ENCODE results near the gene TMEM176B.

TMEM176B gene

GRCh38 chr7:150756166-150756565, 44.0 kb downstream of the TMEM176B start:
- Histone ChIP-seq H2BK120ac (ENCODE audit: low read depth, low read length) (no peak overlapping the region), H3K79me1 (ENCODE audit: low read length) (no peaks in the 10 kb centered on the region), H3K56ac (ENCODE audit: low read length) (no peak overlapping the region), H3K27ac (ENCODE audit: low read depth, low read length) (no peak overlapping the region), H2AK5ac (ENCODE audit: low read length) (no peak overlapping the region), H4K5ac (ENCODE audit: low read length) (no peak overlapping the region), H3K27me3 (ENCODE audit: insufficient read depth, low read length, poor library complexity) (no peaks in the 10 kb centered on the region), H3K4me1 (ENCODE audit: control insufficient read depth, low read depth, low read length) (no peaks in the 10 kb centered on the region), H2BK5ac (ENCODE audit: low read length) (no peak overlapping the region), H3K23ac (ENCODE audit: low read length) (no peak overlapping the region), H3K4me2 (ENCODE audit: low read length) (no peak overlapping the region), H3K4ac (ENCODE audit: low read depth, low read length) (no peak overlapping the region), H3K79me2 (ENCODE audit: control insufficient read depth, insufficient read depth, low read length) (no peaks in the 10 kb centered on the region), H3K4me3 (ENCODE audit: low read length) (no peak overlapping the region), H3K9ac (ENCODE audit: low read length) (no peak overlapping the region), H4K8ac (ENCODE audit: low read depth, low read length) (no peak overlapping the region), H3K18ac (ENCODE audit: low read length) (no peak overlapping the region), H3K36me3 (ENCODE audit: control insufficient read depth, insufficient read depth, low read length) (no peaks in the 10 kb centered on the region), H2BK15ac (replicated peaks; ENCODE audit: low read depth) (no peak overlapping the region)
- no peak for DNase-seq
- WGBS (ENCODE audit: extremely low coverage, insufficient coverage, low lambda C conversion rate) = no CpG with 5 or more reads among the region's 3 CpGs

- no peak overlapping the region for H3K18ac ChIP-seq (ENCODE audit: low read length)
- no CpG with 5 or more reads among the region's 4 CpGs for WGBS (ENCODE audit: extremely low coverage, insufficient coverage, low lambda C conversion rate)
- H3K79me2 ChIP-seq (ENCODE audit: control insufficient read depth, insufficient read depth, low read length) = no peaks in the 10 kb centered on the region
- no peak for DNase-seq
- H2BK5ac ChIP-seq (ENCODE audit: low read length) = no peak overlapping the region
- H3K27me3 ChIP-seq (ENCODE audit: insufficient read depth, low read length, poor library complexity) = no peaks in the 10 kb centered on the region
- H2AK5ac ChIP-seq (ENCODE audit: low read length) = no peak overlapping the region
- H3K4me1 ChIP-seq (ENCODE audit: control insufficient read depth, low read depth, low read length) = no peaks in the 10 kb centered on the region
- no peak overlapping the region for H3K23ac ChIP-seq (ENCODE audit: low read length)
- no peaks in the 10 kb centered on the region for H3K36me3 ChIP-seq (ENCODE audit: control insufficient read depth, insufficient read depth, low read length)
- H2BK120ac ChIP-seq (ENCODE audit: low read depth, low read length) = no peak overlapping the region
- no peak overlapping the region for H3K4me3 ChIP-seq (ENCODE audit: low read length)
- no peaks in the 10 kb centered on the region for H3K79me1 ChIP-seq (ENCODE audit: low read length)
- H3K4me2 ChIP-seq (ENCODE audit: low read length) = no peak overlapping the region
- H4K8ac ChIP-seq (ENCODE audit: low read depth, low read length) = no peak overlapping the region
- no peak overlapping the region for H3K4ac ChIP-seq (ENCODE audit: low read depth, low read length)
- no peak overlapping the region for H3K9ac ChIP-seq (ENCODE audit: low read length)
- no peak overlapping the region for H3K56ac ChIP-seq (ENCODE audit: low read length)
- H3K27ac ChIP-seq (ENCODE audit: low read depth, low read length) = no peak overlapping the region
- H4K5ac ChIP-seq (ENCODE audit: low read length) = no peak overlapping the region
- no peak overlapping the region for H2BK15ac ChIP-seq (replicated peaks; ENCODE audit: low read depth)
These were observed 44.6 kb downstream of the TMEM176B start for GRCh38 chr7:150755473-150756099.

GRCh38 chr7:150754951-150755350, 45.2 kb downstream of the TMEM176B start:
- H3K4ac ChIP-seq (ENCODE audit: low read depth, low read length) = no peak overlapping the region

GRCh38 chr7:150753826-150754603, 46.1 kb downstream of the TMEM176B start:
- no peak overlapping the region for H2BK5ac ChIP-seq (ENCODE audit: low read length)
- no peaks in the 10 kb centered on the region for H3K79me1 ChIP-seq (ENCODE audit: low read length)
- H3K4me1 ChIP-seq (ENCODE audit: control insufficient read depth, low read depth, low read length) = no peaks in the 10 kb centered on the region
- DNase-seq = peak; percentile 48
- H3K9ac ChIP-seq (ENCODE audit: low read length) = no peak overlapping the region
- no peak overlapping the region for H4K5ac ChIP-seq (ENCODE audit: low read length)
- no peak overlapping the region for H2BK120ac ChIP-seq (ENCODE audit: low read depth, low read length)
- H2BK15ac ChIP-seq (replicated peaks; ENCODE audit: low read depth) = no peak overlapping the region
- WGBS (ENCODE audit: extremely low coverage, insufficient coverage, low lambda C conversion rate) = no CpG with 5 or more reads among the region's 3 CpGs
- no peak overlapping the region for H3K18ac ChIP-seq (ENCODE audit: low read length)
- no peaks in the 10 kb centered on the region for H3K36me3 ChIP-seq (ENCODE audit: control insufficient read depth, insufficient read depth, low read length)
- no peak overlapping the region for H3K56ac ChIP-seq (ENCODE audit: low read length)
- no peak overlapping the region for H2AK5ac ChIP-seq (ENCODE audit: low read length)
- no peak overlapping the region for H3K23ac ChIP-seq (ENCODE audit: low read length)
- no peak overlapping the region for H3K27ac ChIP-seq (ENCODE audit: low read depth, low read length)
- no peak overlapping the region for H3K4me3 ChIP-seq (ENCODE audit: low read length)
- H3K4ac ChIP-seq (ENCODE audit: low read depth, low read length) = no peak overlapping the region
- H3K79me2 ChIP-seq (ENCODE audit: control insufficient read depth, insufficient read depth, low read length) = no peaks in the 10 kb centered on the region
- peaks cover 1% of the 10 kb centered on the region for H3K27me3 ChIP-seq (ENCODE audit: insufficient read depth, low read length, poor library complexity)
- no peak overlapping the region for H3K4me2 ChIP-seq (ENCODE audit: low read length)
- no peak overlapping the region for H4K8ac ChIP-seq (ENCODE audit: low read depth, low read length)

More at GRCh38 chr7:150754951-150755350, 45.2 kb downstream of the TMEM176B start:
- H3K36me3 ChIP-seq (ENCODE audit: control insufficient read depth, insufficient read depth, low read length) = no peaks in the 10 kb centered on the region
- H3K4me2 ChIP-seq (ENCODE audit: low read length) = no peak overlapping the region
- no peak for DNase-seq
- no peaks in the 10 kb centered on the region for H3K4me1 ChIP-seq (ENCODE audit: control insufficient read depth, low read depth, low read length)
- no peak overlapping the region for H4K8ac ChIP-seq (ENCODE audit: low read depth, low read length)
- no peak overlapping the region for H3K27ac ChIP-seq (ENCODE audit: low read depth, low read length)
- H2BK120ac ChIP-seq (ENCODE audit: low read depth, low read length) = no peak overlapping the region
- H3K23ac ChIP-seq (ENCODE audit: low read length) = no peak overlapping the region
- no peak overlapping the region for H2BK15ac ChIP-seq (replicated peaks; ENCODE audit: low read depth)
- no peak overlapping the region for H2AK5ac ChIP-seq (ENCODE audit: low read length)
- H3K79me1 ChIP-seq (ENCODE audit: low read length) = no peaks in the 10 kb centered on the region
- no peak overlapping the region for H3K56ac ChIP-seq (ENCODE audit: low read length)
- no peak overlapping the region for H3K9ac ChIP-seq (ENCODE audit: low read length)
- no peak overlapping the region for H2BK5ac ChIP-seq (ENCODE audit: low read length)
- H3K4me3 ChIP-seq (ENCODE audit: low read length) = no peak overlapping the region
- no peaks in the 10 kb centered on the region for H3K79me2 ChIP-seq (ENCODE audit: control insufficient read depth, insufficient read depth, low read length)
- no peak overlapping the region for H3K18ac ChIP-seq (ENCODE audit: low read length)
- no peak overlapping the region for H4K5ac ChIP-seq (ENCODE audit: low read length)
- H3K27me3 ChIP-seq (ENCODE audit: insufficient read depth, low read length, poor library complexity) = no peaks in the 10 kb centered on the region

- H2BK15ac ChIP-seq (replicated peaks; ENCODE audit: low read depth) = no peak overlapping the region
- no peaks in the 10 kb centered on the region for H3K79me1 ChIP-seq (ENCODE audit: low read length)
- H2AK5ac ChIP-seq (ENCODE audit: low read length) = no peak overlapping the region
- H3K79me2 ChIP-seq (ENCODE audit: control insufficient read depth, insufficient read depth, low read length) = no peaks in the 10 kb centered on the region
- H3K27ac ChIP-seq (ENCODE audit: low read depth, low read length) = no peak overlapping the region
- H4K5ac ChIP-seq (ENCODE audit: low read length) = no peak overlapping the region
- no peak overlapping the region for H3K4me2 ChIP-seq (ENCODE audit: low read length)
- no CpG with 5 or more reads among the region's 6 CpGs for WGBS (ENCODE audit: extremely low coverage, insufficient coverage, low lambda C conversion rate)
- H4K8ac ChIP-seq (ENCODE audit: low read depth, low read length) = no peak overlapping the region
- no peaks in the 10 kb centered on the region for H3K36me3 ChIP-seq (ENCODE audit: control insufficient read depth, insufficient read depth, low read length)
- no peak overlapping the region for H3K18ac ChIP-seq (ENCODE audit: low read length)
- H3K4me3 ChIP-seq (ENCODE audit: low read length) = no peak overlapping the region
- H3K4me1 ChIP-seq (ENCODE audit: control insufficient read depth, low read depth, low read length) = no peaks in the 10 kb centered on the region
- H2BK120ac ChIP-seq (ENCODE audit: low read depth, low read length) = no peak overlapping the region
- no peak for DNase-seq
- no peak overlapping the region for H3K56ac ChIP-seq (ENCODE audit: low read length)
- H3K9ac ChIP-seq (ENCODE audit: low read length) = no peak overlapping the region
- H3K4ac ChIP-seq (ENCODE audit: low read depth, low read length) = no peak overlapping the region
- H3K23ac ChIP-seq (ENCODE audit: low read length) = no peak overlapping the region
- H3K27me3 ChIP-seq (ENCODE audit: insufficient read depth, low read length, poor library complexity) = peaks cover 4% of the 10 kb centered on the region
- H2BK5ac ChIP-seq (ENCODE audit: low read length) = no peak overlapping the region
These were observed 46.9 kb downstream of the TMEM176B start for GRCh38 chr7:150753239-150753638.

Data from mesendoderm (in vitro differentiated cells).